HUES6 (cell line): ENCODE results near the gene NF1.
A peak's percentile ranks its signal among the peaks of the same experiment; 100 is the strongest.
"Not testable (repeated sequence)": the region's sequence is repeated elsewhere in the genome, so short reads cannot be mapped to it uniquely, and the experiment has no call there.

Experiments used
- H3K27ac ChIP-seq: 2 replicates; pipeline ENCODE4 v1.7.0; 2013; ENCODE audit warnings: low read depth, mild to moderate bottlenecking, low read length, inconsistent platforms
- H3K27me3 ChIP-seq: 2 replicates; pipeline ENCODE4 v1.6.1; 2013; ENCODE audit warnings: low read length; ENCODE audit not compliant: control insufficient read depth, insufficient read depth
- H3K36me3 ChIP-seq: 2 replicates; pipeline ENCODE4 v1.6.1; 2013; ENCODE audit warnings: low read length; ENCODE audit not compliant: control insufficient read depth, insufficient read depth
- H3K4me1 ChIP-seq: 2 replicates; pipeline ENCODE4 v1.6.1; 2013; ENCODE audit warnings: low read length; ENCODE audit not compliant: control insufficient read depth, insufficient read depth
- H3K4me3 ChIP-seq: 2 replicates; pipeline ENCODE4 v1.5.1; 2013; ENCODE audit warnings: low read depth, low read length
- H3K9ac ChIP-seq: one replicate; pipeline ENCODE4 v1.6.1; 2013; ENCODE audit warnings: mild to moderate bottlenecking, low read length
- H3K9me3 ChIP-seq: 2 replicates; pipeline ENCODE4 v1.6.1; 2013; ENCODE audit warnings: low read depth, low read length; ENCODE audit not compliant: control insufficient read depth, insufficient read depth

Gene NF1

DNA sequence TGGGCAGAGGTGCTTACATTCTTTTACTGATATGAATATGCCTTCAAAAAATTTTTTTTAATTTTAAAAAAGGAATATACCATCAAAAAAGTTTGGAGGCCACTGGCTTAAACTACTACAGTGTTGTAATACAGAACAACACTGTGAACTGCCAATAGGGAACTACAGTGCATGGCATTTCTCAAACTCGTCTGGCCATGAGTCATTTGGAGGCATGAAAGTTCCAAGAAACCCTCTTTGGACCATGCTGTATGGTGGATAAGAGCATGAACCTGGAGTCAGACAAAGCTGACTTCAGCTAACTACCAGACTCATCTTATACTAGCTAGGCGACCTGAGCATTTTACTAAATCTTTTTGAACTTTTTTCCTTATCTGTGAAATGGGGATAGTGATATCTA is 9.2 kb upstream of the NF1 start:
- no peaks in the 10 kb centered on the region for H3K27me3 ChIP-seq
- no peak overlapping the region for H3K9ac ChIP-seq
- H3K4me3 ChIP-seq, result no peak overlapping the region
- H3K27ac ChIP-seq, result no peak overlapping the region
- no peaks in the 10 kb centered on the region for H3K9me3 ChIP-seq
- H3K4me1 ChIP-seq, result 0 out of 2 replicates have a peak, but pooled peaks cover 3% of the 10 kb centered on the region
- H3K36me3 ChIP-seq, result no peaks in the 10 kb centered on the region

DNA sequence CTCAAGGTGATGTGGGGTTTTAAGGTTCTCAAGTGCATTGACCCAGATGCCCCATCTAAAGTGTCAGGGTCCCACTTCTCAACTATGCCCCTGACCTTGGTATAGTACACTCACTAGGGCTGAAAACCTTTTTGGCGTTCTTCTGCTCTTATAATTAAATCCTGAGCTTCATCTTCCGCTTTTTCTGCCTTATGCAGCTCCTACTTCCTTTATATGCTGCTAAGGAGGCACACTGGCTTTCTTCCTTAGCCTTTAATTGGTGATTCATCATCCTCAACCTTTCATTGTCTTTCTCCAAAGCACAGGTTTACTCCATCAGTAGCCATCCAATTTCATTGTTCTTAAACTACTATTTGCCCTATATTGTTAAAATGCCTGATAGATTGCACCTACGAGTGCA is 5.3 kb upstream of the NF1 start:
- Histone ChIP-seq H3K9me3 (no peaks in the 10 kb centered on the region), H3K27me3 (no peaks in the 10 kb centered on the region), H3K4me1 (0 out of 2 replicates have a peak, but pooled peaks cover 7% of the 10 kb centered on the region), H3K4me3 (no peak overlapping the region), H3K36me3 (no peaks in the 10 kb centered on the region), H3K9ac (no peak overlapping the region), H3K27ac (no peak overlapping the region)

DNA sequence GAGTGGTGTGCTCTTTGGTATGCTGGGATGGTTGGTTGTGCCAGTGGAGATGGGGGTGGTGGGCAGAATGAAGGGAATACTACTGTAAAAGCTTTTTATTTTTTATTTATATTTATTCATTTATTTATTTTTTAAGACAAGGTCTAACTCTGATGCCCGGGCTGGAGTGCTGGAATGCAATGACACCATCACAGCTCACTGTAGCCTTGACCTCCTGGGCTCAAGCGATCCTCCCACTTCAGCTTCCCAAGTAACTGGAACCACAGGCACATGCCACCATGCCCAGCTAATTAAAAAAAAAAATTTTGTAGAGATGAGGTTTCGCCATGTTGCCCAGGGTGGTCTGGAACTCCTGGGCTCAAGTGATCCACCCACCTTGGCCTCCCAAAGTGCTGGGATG is 4.1 kb upstream of the NF1 start:
- not testable (repeated sequence) for H3K27me3 ChIP-seq, H3K4me3 ChIP-seq, H3K9ac ChIP-seq, H3K27ac ChIP-seq, H3K4me1 ChIP-seq, H3K9me3 ChIP-seq, H3K36me3 ChIP-seq

DNA sequence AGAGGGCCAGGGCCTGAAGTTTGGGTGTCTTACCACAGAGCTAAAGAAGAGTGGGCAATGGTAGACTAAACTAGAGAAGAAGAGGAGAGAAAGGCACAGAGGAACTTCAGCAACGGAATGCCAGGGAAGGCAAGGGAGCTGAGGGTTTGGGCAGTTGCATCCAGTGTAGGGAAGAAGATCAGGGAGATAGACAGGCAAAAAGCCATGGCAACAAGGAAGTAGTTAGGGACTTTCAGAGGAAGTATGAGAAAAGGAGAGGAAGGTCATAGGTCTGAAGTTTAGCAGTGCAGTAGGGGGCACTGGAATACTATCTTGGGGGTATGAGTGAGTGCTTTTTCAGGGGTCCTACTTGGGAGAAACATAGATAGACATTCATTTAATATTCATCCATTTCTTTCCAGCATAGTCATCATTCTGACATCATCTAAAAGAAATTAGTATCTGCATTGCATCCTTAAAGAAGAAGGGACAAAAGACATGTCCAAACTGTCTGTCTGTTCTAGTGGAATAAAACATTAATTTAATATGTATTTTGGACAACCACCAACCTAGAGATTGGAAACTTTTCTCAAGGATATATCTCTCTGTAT is 2.2 kb upstream of the NF1 start:
- Histone ChIP-seq H3K27me3 (no peaks in the 10 kb centered on the region), H3K36me3 (no peaks in the 10 kb centered on the region), H3K9me3 (no peaks in the 10 kb centered on the region), H3K4me3 (no peak overlapping the region), H3K4me1 (peaks cover 11% of the 10 kb centered on the region), H3K27ac (no peak overlapping the region), H3K9ac (no peak overlapping the region)

DNA sequence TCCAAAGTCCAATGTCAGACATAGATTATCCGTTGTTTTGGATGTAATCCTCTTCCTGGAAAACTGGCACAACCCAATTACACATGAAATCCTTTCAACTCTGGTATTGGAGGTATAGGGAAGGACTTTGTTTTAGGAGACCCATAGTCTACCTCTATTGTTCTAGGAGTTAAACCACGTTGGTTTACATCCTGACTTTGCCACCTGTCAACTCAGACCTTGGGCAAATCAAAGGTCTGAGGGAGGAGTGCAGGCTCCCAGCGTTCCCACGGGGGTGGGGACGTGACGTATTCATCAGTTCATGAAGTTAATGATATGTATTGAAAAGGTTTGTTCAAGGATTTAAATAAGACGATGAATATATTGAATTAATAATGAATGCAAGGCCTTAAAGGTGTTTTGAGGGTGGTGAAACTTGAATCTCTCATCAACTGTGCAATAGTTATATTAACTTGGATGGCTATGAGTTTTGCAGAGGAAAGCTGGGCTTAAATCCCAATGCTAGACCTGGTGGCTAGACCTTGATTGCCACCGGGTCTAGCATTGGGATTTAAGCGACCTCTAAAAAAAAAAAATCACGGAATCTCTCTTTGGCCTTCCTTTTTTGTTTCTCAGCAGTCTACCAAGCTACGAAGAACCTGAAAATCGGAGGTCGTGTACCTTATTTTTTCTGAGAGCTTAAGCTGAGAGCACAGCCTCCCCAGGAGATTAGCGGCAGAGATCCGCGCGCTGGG is 744 bp upstream of the NF1 start:
- H3K9ac ChIP-seq, result peak overlapping the region; percentile 58
- no peaks in the 10 kb centered on the region for H3K36me3 ChIP-seq
- H3K27me3 ChIP-seq, result no peaks in the 10 kb centered on the region
- no peaks in the 10 kb centered on the region for H3K9me3 ChIP-seq
- H3K27ac ChIP-seq, result peak overlapping the region; percentile 80
- H3K4me3 ChIP-seq, result peak overlapping the region; percentile 92
- peaks cover 10% of the 10 kb centered on the region for H3K4me1 ChIP-seq

DNA sequence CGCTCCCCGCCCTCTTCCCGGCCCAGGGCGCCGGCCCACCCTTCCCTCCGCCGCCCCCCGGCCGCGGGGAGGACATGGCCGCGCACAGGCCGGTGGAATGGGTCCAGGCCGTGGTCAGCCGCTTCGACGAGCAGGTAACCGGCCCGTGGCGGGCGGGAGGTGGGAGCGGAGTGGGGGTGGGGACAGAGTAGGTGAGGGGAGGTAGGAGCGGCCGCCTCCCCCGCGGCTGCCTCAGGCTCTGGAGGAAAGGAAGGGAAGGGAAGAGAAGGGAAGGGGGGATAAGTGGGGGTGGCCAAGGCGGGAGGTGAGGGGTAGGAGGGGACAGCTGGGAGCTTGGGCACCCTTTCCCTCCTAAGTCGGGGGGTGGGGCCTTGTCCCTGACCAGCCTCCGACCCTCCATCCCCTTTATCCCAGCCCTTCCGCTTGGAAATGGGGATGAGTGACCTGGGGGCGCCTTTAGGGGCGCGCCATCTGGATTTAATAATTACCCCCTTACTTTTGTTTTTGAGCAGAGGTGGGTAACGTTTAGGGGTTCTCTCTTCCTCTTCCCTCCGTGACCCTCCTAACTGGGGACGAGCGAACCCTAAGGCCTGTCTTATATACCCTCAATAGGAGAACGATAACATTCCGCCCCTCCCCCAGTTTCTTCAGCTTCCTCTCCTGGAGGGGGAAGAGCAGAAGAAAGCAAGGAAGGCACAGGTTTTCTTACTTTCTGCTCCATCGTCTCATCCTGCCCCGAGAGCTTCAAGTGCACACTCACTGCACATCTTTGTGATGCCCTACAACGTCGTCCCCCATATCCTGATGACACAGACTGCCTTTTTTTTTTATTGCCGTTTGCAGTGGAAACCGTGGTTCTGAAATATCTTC is 694 bp downstream of the NF1 start:
- Histone ChIP-seq H3K9me3 (no peaks in the 10 kb centered on the region), H3K27me3 (no peaks in the 10 kb centered on the region), H3K27ac (peak overlapping the region; percentile 93), H3K9ac (peak overlapping the region; percentile 76), H3K4me1 (peaks cover 10% of the 10 kb centered on the region), H3K36me3 (no peaks in the 10 kb centered on the region; the same call in 1 of the 2 replicates), H3K4me3 (peak overlapping the region; percentile 92)

DNA sequence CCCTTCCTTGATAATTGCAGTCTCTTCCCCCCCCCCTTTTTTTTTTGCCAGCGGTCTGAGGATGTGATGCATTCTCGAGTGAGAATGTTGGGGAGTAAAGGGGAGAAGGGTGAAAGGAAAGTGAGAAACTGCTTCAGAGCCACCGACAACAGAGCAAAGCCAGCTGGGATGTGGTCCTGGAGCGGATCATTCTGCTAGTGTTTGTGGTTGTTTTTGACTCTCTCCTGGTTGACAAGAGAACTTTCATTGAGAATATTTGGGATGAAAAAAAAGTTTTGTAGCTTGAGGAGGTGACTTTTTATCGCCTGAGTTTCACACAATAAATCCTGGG is 1.3 kb downstream of the NF1 start:
- no peaks in the 10 kb centered on the region for H3K9me3 ChIP-seq
- H3K4me1 ChIP-seq, result peaks cover 10% of the 10 kb centered on the region
- H3K4me3 ChIP-seq, result peak overlapping the region; percentile 92
- H3K9ac ChIP-seq, result peak overlapping the region; percentile 76
- H3K36me3 ChIP-seq, result no peaks in the 10 kb centered on the region; the same call in 1 of the 2 replicates
- H3K27ac ChIP-seq, result peak overlapping the region; percentile 93; the same call in 1 of the 2 replicates
- H3K27me3 ChIP-seq, result no peaks in the 10 kb centered on the region

DNA sequence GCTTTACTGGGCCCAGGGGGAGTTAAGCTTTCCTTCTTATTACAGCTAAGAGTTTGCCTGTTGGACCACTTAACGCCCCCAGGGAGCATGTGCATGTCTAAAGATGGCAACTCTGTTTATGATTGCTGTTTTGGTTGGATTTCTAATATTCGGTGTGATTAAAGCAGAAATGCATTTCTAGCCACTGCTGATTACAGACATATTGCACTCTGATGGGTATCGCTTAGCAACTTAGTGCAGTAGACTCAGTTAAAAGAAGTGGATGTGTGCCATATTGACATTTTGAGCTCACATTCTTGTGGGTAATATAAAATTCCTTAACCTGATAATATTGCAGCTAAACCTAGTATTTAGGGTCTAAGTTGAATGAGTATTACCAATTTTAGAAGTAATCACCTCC is 4.2 kb downstream of the NF1 start:
- Histone ChIP-seq H3K4me1 (peaks cover 7% of the 10 kb centered on the region), H3K4me3 (no peak overlapping the region), H3K27ac (no peak overlapping the region), H3K9ac (no peak overlapping the region), H3K27me3 (no peaks in the 10 kb centered on the region), H3K36me3 (no peaks in the 10 kb centered on the region; the same call in 1 of the 2 replicates), H3K9me3 (0 out of 2 replicates have a peak, but pooled peaks cover 4% of the 10 kb centered on the region)

DNA sequence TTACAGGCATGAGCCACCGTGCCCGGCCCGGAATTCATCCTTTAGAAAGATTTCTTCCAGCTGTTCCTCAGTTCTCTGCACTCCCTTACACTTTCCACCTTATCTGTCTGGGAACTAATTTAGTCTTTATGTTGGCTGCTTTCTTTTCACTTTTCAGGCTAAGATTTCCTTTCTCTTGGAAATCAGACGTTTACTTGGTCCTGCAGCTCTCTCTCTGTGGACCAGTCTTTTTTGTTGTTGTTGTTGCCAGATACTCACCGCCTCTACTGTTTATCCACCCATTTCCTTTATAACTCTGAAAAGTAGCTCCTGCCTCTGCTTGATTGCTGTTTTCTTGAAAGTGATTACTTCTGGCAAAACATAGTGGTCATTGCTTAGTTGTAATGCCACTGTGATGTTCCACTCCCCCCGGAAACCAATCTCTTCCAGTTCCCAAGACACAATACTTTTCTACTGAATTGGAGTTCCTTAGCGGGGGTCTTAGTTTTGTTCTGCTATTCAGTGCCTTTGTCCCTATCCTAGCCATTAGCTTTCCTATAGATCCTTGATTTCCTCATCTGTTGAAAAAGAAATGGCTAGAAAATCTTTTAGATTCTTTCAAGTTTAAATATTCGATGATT is 6.2 kb downstream of the NF1 start:
- Histone ChIP-seq H3K27me3 (no peaks in the 10 kb centered on the region), H3K27ac (no peak overlapping the region), H3K9ac (no peak overlapping the region), H3K9me3 (0 out of 2 replicates have a peak, but pooled peaks cover 4% of the 10 kb centered on the region), H3K4me1 (peaks cover 6% of the 10 kb centered on the region), H3K4me3 (no peak overlapping the region), H3K36me3 (no peaks in the 10 kb centered on the region; the same call in 1 of the 2 replicates)

DNA sequence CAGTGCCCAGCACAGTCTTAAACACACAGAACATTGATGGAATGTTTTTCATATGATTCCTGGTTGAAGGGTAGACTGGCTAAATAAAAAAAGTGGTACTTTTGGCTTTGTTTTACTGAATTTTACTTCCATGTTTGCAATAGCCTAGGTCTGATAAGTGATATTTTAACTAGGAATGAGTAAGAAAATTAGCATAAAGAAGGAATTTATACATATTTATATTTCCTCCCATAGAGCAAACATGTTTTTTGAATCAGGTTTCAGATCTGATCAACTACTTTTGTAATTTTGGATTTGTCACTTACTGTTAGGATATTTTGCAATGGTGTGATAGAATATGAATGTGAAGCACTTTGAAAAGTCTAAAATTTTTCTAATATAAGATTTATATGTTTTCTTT is 7.2 kb downstream of the NF1 start:
- Histone ChIP-seq H3K27me3 (no peaks in the 10 kb centered on the region), H3K36me3 (no peaks in the 10 kb centered on the region; the same call in 1 of the 2 replicates), H3K27ac (no peak overlapping the region), H3K4me1 (no peaks in the 10 kb centered on the region), H3K9me3 (0 out of 2 replicates have a peak, but pooled peaks cover 4% of the 10 kb centered on the region), H3K4me3 (no peak overlapping the region), H3K9ac (no peak overlapping the region)
